GM18868 (cell line): ENCODE data around the gene TSHZ1.
A peak's percentile ranks its signal among the peaks of the same experiment; 100 is the strongest.

ENCODE experiments used
- ATAC-seq: cut with Tn5 transposase; IDR thresholded peaks from one replicate; pipeline ENCODE4 v1.9.1; 2021; ENCODE audit warnings: mild to moderate bottlenecking, moderate library complexity; ENCODE audit not compliant: unreplicated experiment

Gene TSHZ1

DNA sequence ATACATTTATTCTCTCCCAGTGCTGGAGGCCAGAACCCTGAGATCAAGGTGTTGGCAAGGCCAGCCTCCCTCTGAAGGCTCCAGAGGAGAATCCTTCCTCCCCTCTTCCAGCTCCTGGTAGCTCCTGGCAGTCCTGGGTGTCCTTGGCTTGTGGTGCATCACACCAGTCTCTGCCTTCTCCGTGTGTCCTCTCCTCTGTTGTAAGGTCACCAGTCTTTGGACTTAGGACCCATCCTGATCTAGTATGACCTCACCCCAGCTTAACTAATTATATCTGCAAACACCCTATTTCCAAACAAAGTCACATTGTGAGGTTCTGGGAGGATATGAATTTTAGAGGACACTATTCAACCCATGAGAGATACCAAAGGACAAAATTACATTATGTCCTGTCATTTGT lies 31.1 kb downstream of the TSHZ1 start:
- no peak for ATAC-seq

DNA sequence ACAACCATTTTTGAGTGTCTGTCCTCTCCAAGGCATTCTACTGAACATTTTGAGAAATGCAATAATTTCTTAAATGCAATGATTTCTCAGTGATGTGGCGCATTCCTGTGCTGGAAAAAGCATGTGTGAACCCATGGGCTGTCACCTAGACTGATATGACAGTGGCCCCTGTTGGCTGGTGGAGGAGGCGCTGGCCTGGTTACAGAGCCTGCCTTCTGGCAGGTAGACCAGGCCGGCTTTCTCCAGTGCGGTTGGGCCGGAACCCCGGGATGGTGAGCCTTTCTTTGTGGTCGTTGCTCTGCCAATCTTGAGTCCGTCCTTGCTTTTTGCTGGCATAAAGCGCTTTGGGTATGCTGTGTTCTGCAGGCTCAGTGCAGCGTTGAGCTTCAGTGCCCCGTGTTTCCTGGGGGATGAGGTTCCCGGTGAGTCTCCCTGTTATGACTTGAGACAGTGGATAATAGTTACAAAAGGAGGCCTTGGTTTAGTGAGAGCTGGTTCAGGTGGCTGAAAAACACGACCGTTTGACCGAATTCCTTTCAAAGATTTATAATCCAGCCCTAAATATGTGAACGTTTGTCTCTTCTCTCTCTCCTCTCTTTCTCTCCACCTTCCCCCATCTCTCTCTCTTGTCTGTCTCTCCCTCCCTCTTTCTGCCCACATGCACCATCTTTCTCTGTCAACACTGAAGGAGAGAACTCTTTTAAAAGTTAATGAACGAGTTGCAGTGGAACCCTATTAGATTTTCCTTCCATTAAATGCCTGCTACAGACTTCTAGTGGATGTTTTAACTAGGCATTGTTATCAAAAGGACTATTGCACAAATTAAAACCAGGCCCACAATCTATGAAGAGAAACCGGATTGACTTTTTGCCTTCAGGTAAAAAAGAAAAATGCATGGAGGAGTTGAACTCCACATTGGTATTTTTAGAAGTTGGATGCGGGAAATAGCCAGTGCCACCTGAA lies 34.0 kb downstream of the TSHZ1 start:
- ATAC-seq: no peak

GRCh38 chr18:75246721-75247610 lies 36.4 kb downstream of the TSHZ1 start:
- ATAC-seq: no peak

DNA sequence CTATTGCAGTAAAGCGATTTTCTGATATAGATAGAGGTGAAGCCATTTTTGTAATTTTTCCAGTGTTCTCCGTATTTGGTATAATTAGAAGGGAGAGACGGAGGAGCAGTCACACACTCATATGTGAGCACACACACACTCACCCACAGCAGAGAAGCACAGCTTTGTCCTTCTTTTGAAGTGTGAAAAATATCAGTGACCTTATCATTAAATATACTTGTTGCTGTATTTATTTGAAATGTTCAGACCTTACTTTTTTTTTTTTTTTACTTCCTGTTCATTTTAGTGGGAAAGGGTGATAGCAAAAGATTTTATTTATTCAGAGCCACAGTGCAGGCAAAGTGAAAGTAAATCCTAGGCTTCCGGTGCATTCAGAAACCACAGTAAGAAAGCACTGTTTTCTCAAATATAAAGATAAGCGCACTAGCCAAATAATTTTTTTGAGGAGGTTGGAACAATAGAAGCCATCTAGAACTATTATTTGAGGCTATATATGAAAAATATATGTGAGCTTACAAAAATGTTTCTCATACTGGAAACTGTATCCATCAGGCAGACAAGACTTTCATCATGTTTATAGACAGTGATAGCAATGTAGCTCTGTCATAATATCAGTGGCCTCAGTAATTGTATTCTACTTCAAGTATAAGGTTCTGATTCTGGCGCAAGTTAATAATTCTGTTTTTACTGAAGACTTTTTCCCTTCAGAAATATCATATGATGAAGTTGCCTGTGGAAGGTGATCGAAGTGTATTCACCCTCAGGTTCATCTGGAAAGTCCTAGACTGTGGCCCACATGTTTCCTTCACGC lies 37.2 kb downstream of the TSHZ1 start:
- peak; percentile 70 for ATAC-seq

DNA sequence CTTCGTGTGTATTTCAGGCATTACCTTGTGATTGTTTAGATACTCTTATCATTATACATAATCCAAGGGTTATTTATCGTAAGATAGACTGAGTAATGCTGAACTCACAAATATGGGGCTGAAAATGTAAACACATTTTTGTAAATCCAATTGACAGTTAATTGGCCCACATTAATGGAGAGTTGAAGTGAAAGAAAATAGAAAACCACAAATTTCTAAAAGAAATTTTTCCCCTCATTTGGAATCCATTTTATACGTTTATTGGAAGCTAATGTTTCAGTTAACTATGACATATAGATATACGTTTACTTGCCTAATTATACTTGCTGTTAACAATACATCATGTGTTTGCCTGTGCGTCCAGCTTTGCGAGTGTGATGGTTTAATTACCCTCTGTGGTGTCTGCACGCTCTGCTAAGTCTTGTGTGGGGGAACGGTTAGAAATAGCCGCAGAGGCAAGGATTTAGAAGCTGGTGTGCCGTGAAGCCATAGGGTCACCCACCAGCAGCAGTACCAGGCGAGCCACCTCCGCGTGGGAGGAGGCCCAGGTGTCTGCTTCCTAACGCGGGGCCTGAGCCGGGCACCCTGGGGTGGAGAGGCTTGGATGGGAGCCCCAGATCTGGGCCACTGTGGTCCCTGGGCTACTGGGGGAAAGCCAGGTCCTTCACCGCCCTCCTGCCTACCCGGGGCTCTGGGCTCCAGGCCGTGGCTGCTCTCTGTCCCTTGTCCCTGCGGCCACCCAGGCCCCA lies 38.0 kb downstream of the TSHZ1 start:
- no peak for ATAC-seq

DNA sequence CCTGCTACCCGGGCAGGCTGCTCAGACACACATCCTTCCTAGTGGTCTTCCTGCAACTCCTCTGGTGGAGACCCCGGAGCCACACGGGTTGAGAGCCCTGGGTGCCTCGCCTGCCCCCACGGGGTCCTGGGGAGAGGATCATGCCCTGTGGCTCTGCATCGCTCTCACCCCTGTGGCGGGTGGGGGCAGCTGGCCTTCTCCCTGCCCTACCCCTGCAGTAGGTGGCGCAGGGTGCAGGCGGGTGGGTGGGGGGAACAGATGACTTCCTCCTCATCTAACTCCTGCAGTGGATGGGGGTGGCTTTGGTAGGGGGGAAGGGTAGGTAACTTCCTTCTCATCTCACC lies 38.5 kb downstream of the TSHZ1 start:
- ATAC-seq: no peak

DNA sequence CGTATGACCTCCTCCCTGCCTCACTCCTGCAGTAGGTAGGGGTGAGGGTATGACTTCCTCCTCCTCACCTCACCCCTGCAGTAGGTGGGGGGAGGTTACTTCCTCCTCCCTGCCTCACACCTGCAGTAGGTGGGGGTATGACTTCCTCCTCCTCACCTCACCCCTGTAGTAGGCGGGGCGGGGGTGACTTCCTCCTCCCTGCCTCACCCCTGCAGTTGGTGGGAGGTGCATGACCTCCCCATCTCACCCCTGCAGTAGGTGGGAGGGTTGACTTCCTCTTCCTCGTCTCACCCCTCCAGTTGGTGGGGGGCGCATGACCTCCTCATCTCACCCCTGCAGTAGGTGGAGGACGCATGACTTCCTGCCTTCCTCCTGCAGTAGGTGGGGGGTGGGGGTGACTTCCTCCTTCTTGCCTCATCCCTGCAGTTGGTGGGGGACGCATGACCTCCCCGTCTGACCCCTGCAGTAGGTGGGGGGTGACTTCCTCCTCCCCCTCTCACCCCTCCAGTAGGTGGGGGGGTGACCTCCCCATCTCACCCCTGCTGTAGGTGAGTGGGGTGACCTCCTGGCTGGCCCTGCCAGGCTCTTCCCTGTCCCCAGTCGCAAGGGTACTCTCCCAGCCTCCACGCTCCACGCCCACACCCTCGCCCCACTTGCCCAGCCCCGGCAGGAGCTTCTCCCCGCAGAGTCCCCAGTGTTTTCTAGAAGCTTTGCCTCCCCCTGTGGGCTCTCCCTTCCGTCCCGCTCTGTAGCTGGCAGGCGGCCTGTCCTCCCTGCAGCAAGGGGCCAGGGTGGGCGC lies 39.3 kb downstream of the TSHZ1 start:
- ATAC-seq: no peak

GRCh38 chr18:75250471-75250821 lies 39.8 kb downstream of the TSHZ1 start:
- no peak for ATAC-seq

GRCh38 chr18:75251466-75251865 lies 40.9 kb downstream of the TSHZ1 start:
- ATAC-seq: no peak

DNA sequence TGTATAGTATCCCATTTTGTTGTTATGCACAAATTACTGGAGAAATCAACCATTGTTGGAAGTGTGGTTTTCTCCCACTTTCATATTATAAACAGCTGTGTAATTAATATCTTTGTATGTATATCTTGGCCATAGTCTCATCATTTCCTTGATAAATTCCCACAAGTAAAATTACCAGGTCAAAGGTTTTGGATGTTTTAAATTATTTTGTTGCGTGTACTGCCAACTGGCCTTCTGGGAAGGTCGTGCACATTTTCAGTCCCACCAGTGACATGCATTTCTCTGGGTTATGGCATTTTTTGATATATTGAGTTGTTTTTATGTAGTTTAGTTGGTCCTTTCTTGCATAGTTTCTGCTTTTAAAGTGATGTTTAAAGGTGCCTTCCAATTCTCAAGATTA lies 41.5 kb downstream of the TSHZ1 start:
- ATAC-seq: no peak

GRCh38 chr18:75253043-75253442 lies 42.4 kb downstream of the TSHZ1 start:
- no peak for ATAC-seq

- no peak for ATAC-seq
These were observed 43.2 kb downstream of the TSHZ1 start for GRCh38 chr18:75253784-75254183.

- ATAC-seq: no peak
These were observed 44.5 kb downstream of the TSHZ1 start for GRCh38 chr18:75255094-75255493.

DNA sequence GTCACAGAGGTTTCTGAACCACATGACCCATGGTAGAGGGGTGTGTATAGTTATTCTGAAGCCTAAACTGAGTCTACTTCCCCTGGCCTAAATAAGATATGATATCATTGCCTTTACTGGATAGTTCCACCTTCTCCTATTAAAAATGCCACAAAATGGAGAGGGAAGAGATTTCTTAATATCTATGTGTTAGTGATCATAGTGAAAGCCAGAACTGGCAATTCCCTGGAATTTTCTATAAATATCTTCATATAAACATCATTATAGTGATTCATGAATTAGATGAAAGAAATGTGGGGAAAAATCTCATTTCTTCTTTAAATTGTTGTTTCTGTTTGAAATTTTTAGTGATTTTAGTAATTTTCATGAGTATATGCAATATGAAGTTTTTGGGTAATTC lies 45.8 kb downstream of the TSHZ1 start:
- ATAC-seq: no peak

DNA sequence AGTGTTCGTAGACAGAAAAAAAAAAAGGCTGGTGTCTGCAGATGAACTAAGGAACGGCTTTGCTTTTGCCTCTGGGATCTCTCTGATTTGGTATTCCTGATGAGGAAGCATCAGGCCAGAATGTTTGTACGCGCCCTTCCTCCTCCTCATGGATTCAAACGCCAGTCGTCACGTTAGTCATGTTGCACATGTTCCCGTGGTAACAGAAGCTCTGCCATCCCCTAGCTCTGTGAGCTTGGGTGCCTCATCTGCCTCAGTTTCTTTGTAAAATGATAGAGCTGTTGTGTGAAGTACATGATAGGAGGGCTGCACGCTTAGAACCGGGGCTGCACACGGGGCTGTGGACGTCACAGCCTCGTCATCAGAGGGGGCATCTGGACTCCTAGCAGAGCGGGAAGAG lies 47.0 kb downstream of the TSHZ1 start:
- ATAC-seq: no peak

DNA sequence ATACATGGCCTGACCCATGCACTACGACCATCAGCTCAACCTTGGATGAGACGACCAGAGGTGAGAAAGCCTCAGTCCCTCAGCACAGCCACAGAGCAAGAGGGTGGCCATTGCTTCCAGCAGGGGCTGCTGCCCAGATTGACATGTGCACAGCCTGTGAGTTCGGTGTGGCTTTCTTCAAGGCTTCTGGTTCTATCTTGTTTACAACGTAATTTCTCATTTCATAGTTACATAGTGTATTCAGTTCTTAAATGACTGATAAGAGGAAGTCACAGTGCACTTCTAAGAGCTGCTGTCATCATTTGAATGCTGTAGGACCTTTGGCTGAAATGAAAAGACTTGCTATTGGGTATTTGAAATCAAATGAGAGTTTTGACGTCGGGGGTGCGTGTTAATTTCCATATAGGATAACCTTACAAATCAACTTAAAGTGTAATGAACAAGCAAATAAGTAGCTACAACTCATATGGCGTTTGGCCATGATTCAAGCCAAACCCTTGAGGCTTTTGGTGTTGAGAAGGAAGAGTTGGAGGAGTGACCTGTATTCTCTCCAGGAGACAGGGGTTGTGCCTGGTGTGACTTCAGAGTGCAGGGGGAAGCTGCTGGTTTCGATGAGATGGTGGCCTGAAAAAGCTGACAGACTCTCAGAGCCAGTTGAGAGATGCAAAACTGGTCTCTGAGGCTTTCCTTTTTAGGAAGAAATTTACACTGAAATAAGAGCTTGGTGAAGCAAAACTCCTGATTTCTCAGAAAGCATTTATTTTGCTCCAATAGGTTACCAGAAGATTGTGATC lies 51.0 kb downstream of the TSHZ1 start:
- ATAC-seq: peak; percentile 89

DNA sequence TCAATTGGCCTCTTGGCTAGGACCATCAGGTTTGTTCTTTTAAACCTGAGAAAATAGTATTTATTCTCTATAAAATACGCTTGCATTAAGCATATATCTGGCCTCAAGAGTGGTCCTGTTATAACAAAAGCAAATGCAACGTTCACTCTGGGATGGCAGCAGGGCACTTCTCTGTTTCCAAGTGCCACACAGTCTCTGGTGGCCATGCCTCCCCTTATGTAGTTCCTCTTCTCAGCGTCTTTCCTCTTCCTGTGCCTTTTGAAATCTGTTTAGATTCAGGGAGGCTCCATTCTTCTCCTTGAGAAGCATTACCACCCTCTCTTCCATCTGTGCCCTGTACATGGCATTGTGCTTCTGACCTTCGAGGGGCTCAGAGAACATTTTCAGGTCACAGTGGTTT lies 51.9 kb downstream of the TSHZ1 start:
- ATAC-seq: no peak

GRCh38 chr18:75264195-75264594 lies 53.6 kb downstream of the TSHZ1 start:
- ATAC-seq: no peak
